ENCODE data around the gene TTC23. TPM values are rescaled to one million over a fixed set of nuclear protein-coding genes. Genes with fewer than 3 reads are reported as not detected.
A peak's percentile ranks its signal among the peaks of the same experiment; 100 is the strongest.

Gene TTC23
- total RNA-seq, 1 donor, result 28.5 TPM

DNA sequence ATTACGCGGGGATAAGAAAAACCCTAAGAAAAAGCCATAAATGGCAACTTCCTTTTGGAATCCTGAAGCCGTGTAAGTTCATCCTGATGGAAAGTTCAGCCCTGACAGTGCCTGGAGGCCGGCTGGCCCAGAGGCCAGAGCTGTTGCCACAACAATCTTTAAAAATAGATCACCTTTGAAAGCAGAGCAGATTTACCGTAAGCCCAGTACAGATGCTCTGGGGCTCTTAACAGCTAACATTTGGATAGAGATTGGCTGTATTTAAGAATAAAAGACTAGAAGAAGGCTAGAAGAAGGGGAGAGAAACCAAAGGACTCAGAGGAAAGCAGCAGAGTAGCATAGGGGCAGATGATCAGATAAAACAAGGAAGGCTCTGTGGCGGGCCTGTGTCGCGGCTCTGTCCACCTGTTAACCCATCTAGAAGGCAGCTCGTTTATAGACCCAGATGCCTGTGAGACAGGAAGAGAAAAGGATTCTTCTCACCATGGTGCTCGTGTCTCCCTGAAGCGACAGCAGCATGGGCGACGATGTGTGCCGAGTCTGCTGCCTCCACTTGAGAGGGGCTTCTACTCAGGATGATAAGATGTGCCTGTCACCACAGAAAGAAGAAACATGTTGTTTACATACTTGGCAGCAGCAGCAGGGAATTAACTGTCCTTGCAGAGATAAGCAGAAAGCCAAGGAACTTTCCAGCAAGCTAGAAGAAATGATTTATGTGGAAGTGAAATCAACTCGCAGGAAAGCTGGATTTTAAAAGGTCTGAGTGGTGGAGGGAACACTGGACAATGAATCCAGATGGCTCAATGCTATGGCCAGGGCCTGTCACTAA is 74.6 kb downstream of the TTC23 start:
- H3K4me3 ChIP-seq (ENCODE audit: low read depth, low read length), result no peak overlapping the region
- DNase-seq (ENCODE audit: low read depth), result peak; percentile 87
- no peak for TF ChIP-seq CTCF (IDR thresholded peaks at IDR 0.05; ENCODE audit: insufficient read depth, low read depth, low read length)

DNA sequence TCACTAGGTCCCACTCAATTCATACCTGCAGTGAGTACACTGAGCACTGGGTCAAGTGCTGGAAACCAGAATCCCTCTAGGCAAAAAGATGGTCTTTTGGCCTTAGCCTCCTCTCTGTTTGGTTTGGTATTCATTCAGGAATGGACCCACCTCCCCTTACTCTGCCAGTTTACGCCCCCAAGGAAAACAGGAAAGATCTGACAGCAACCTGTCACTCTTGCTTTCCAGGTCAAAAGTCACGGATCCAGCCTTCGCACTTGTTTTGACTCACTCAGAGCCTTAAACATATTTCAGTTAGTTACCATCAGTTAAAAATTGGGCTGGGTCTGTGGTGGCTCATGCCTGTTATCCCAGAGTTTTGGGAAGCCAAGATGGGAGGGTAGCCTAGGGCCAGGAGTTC is 76.4 kb downstream of the TTC23 start:
- no peak overlapping the region for H3K4me3 ChIP-seq (ENCODE audit: low read depth, low read length)
- TF ChIP-seq CTCF (IDR thresholded peaks at IDR 0.05; ENCODE audit: insufficient read depth, low read depth, low read length), result no peak
- no peak for DNase-seq (ENCODE audit: low read depth)

DNA sequence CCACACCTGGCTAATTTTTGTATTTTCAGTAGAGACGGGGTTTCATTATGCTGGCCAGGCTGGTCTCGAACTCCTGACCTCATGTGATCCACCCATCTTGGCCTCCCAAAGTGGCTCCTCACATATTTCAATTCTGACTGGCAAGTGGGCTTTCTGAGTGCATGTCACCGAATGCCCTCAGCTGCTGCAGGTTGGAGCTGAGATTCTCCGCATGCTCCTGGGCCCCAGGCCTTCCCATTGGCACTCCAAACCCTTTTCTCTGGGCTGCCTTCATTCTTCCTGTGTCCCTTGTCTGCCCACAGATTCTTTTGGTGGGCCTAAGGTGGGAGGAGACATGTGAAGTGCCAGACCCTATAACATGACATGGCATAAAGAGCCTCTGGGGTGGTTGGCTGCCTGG is 77.2 kb downstream of the TTC23 start:
- no peak overlapping the region for H3K4me3 ChIP-seq (ENCODE audit: low read depth, low read length)
- DNase-seq (ENCODE audit: low read depth), result no peak
- no peak for TF ChIP-seq CTCF (IDR thresholded peaks at IDR 0.05; ENCODE audit: insufficient read depth, low read depth, low read length)

- DNase-seq (ENCODE audit: low read depth), result no peak
- no peak overlapping the region for H3K4me3 ChIP-seq (ENCODE audit: low read depth, low read length)
- no peak for TF ChIP-seq CTCF (IDR thresholded peaks at IDR 0.05; ENCODE audit: insufficient read depth, low read depth, low read length)
These were observed 78.8 kb downstream of the TTC23 start for GRCh38 chr15:99170476-99171065.

DNA sequence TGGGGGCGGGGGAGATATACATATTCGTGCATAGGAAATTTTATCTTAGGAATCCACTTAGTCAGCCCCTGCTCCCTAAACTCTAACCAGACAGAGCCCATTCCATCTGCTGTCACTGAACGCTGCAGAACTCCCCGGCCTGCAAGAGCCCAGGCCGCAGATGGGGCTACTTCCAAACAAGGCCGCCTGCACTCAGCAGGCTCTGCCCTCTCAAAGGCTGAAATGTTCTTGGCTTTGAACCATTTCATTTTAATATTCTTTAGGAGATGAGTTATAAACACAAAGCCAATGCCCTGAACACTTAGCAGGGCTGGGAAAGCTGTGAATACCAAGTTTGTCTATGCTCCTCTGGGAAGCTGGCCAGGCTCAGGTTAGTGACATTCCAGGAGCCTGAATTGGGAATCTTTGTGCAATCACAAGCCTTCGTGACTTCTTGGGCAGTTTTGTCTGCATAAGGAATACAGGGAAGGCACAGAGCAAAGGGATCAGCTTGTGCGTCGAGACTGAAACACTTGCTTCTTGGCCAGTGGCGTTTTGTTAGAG is 79.5 kb downstream of the TTC23 start:
- no peak for TF ChIP-seq CTCF (IDR thresholded peaks at IDR 0.05; ENCODE audit: insufficient read depth, low read depth, low read length)
- DNase-seq (ENCODE audit: low read depth), result peak; percentile 91
- no peak overlapping the region for H3K4me3 ChIP-seq (ENCODE audit: low read depth, low read length)

- no peak for DNase-seq (ENCODE audit: low read depth)
- H3K4me3 ChIP-seq (ENCODE audit: low read depth, low read length), result no peak overlapping the region
- TF ChIP-seq CTCF (IDR thresholded peaks at IDR 0.05; ENCODE audit: insufficient read depth, low read depth, low read length), result no peak
These were observed 80.5 kb downstream of the TTC23 start for GRCh38 chr15:99168601-99169580.

Measured in fibroblast of villous mesenchyme (primary cell).